ENCODE measurements around the gene ZG16.

DNA sequence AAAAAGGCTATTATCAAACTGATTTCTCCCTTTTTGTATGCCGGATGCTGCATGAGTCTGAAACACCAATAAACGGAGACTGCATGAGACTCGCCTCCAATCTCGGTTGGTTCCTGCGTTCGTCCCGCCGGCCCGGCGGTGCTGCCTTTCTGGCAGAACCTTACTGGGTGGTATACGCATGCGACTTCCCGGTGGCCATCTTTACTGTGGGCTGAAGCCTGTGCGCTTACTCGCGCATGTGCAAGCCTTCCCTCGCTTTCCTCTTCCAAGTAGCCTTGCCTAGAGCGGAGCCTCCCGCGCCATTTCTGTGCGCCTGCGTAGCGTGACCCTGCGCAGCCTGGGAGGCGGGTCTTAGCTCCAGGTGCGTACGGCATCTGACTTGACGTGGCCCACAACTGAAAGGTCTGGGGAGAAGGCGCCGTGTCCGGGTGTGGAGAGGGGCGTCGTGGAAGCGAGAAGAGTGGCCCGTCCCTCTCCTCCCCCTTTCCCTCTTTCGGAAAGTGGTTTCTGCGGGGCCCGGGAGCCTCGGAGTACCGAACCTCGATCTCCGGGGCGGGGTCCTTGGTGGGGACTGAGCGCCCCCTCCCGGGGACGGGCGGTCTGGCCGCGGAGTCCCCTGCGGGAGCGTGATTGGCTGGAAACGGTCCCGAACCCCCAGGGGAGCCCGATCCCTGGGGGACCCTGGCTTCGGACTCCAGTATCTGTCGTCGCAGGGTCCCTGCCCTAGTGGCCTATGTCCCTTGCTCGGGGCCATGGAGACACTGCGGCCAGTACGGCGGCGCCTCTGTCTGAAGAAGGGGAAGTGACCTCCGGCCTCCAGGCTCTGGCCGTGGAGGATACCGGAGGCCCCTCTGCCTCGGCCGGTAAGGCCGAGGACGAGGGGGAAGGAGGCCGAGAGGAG is 38.0 kb downstream of the ZG16 start, which contains the start of gene PAGR1:
- TF ChIP-seq, protein P1, sequence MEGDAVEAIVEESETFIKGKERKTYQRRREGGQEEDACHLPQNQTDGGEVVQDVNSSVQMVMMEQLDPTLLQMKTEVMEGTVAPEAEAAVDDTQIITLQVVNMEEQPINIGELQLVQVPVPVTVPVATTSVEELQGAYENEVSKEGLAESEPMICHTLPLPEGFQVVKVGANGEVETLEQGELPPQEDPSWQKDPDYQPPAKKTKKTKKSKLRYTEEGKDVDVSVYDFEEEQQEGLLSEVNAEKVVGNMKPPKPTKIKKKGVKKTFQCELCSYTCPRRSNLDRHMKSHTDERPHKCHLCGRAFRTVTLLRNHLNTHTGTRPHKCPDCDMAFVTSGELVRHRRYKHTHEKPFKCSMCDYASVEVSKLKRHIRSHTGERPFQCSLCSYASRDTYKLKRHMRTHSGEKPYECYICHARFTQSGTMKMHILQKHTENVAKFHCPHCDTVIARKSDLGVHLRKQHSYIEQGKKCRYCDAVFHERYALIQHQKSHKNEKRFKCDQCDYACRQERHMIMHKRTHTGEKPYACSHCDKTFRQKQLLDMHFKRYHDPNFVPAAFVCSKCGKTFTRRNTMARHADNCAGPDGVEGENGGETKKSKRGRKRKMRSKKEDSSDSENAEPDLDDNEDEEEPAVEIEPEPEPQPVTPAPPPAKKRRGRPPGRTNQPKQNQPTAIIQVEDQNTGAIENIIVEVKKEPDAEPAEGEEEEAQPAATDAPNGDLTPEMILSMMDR (conservative IDR thresholded peaks at IDR 0.05; ENCODE audit: low read length), result peak; percentile 87
- no peak for TF ChIP-seq EZH2phosphoT487 (IDR thresholded peaks at IDR 0.05; ENCODE audit: borderline replicate concordance, low read depth, low read length)
